Upper lobe of left lung (tissue), 6 donors: ENCODE data around the gene TMEM51. TPM values are rescaled to one million over a fixed set of nuclear protein-coding genes. Genes with fewer than 3 reads are reported as not detected.
A peak's percentile ranks its signal among the peaks of the same experiment; 100 is the strongest.

Source experiments
- ATAC-seq, 2 donors: fragments of 200-7000 bp; cut with Tn5 transposase; one replicate each; pipeline ENCODE4 v1.9.1; 2022; ENCODE audit warnings: mild to moderate bottlenecking in 2 of 2, moderate library complexity in 2 of 2; ENCODE audit not compliant: low FRiP score in 2 of 2
- DNase-seq, 2 donors: peaks; one replicate each; pipeline ENCODE4 v3.0.0-alpha.2; 2019 to 2020
- H3K27ac ChIP-seq, 4 donors: fragments of 200-600 bp; sonication (generic); one replicate each; pipeline ENCODE4 v1.5.1; 2016 to 2019
- H3K27me3 ChIP-seq, 4 donors: fragments of 200-600 bp; sonication (generic); one replicate each; pipeline ENCODE4 v1.5.1; 2017 to 2019
- H3K36me3 ChIP-seq, 4 donors: fragments of 200-600 bp; sonication (generic); one replicate each; pipeline ENCODE4 v1.5.1; 2016 to 2019
- H3K4me1 ChIP-seq, 4 donors: fragments of 200-600 bp; sonication (generic); one replicate each; pipeline ENCODE4 v1.5.1; 2018 to 2019
- H3K4me3 ChIP-seq, 4 donors: fragments of 200-600 bp; sonication (generic); one replicate each; pipeline ENCODE4 v1.5.1; 2017 to 2019; ENCODE audit warnings: mild to moderate bottlenecking in 2 of 4, moderate library complexity in 1 of 4
- H3K9me3 ChIP-seq, 4 donors: fragments of 200-600 bp; sonication (generic); one replicate each; pipeline ENCODE4 v1.5.1; 2018 to 2019
- CTCF ChIP-seq, 6 experiments: fragments of 450-650 bp in 4 of 6; fragments of 200-600 bp in 2 of 6; sonication (generic) in 2 of 6; IDR thresholded peaks; one replicate each; pipeline ENCODE4 v1.5.1; 2016 to 2019; ENCODE audit warnings: antibody characterized with exemption in 6 of 6
- EP300 ChIP-seq, 4 donors: sonication (generic); formaldehyde crosslinking; IDR thresholded peaks; one replicate each; pipeline ENCODE4 v1.5.1; 2017; ENCODE audit warnings: antibody characterized with exemption in 4 of 4, control low read depth in 2 of 4
- POLR2A ChIP-seq, 4 donors: fragments of 450-650 bp; IDR thresholded peaks; one replicate each; pipeline ENCODE4 v1.5.1; 2016 to 2017; ENCODE audit warnings: antibody characterized with exemption in 4 of 4, mild to moderate bottlenecking in 2 of 4
- POLR2AphosphoS5 ChIP-seq, 2 donors: sonication (generic); formaldehyde crosslinking; IDR thresholded peaks; one replicate each; pipeline ENCODE4 v1.5.1; 2017; ENCODE audit warnings: antibody characterized with exemption in 2 of 2
- WGBS, 2 donors: methylation state at CpG; one replicate each; pipeline ENCODE4 v1.1.5; 2017 to 2018; 5-methylcytosine and 5-hydroxymethylcytosine counted together
- total RNA-seq, 6 donors: library from RNA; depleted of rRNA in 4 of 6; stranded (reverse); fragments of >200 nt in 4 of 6; gene quantifications; one replicate each; pipeline versions ENCODE4 v1.1.0 to v1.2.1, GENCODE V29; 2016 to 2021
- donor health status: DM: no; HTN: no; CAD: no; lungs with moderate emphysema.
- donor health status: DM: no; HTN: yes; CAD: no; lungs with severe emphysema.

TMEM51 gene
- total RNA-seq, 6 donors from 2014 or later: 6.3 to 22.4 (median 14.6) TPM

- DNase-seq (no peak), ATAC-seq (no peak)
- Histone ChIP-seq H3K4me3 (no peak overlapping the region), H3K4me1 (peaks cover 16 to 49% (median 29%) of the 10 kb centered on the region in 4 donors), H3K27ac (peak overlapping the region in 2 of 4 donors; percentile 31 to 55), H3K9me3 (no peaks in the 10 kb centered on the region), H3K36me3 (peaks cover 0 to 10% (median 2%) of the 10 kb centered on the region in 4 donors), H3K27me3 (no peaks in the 10 kb centered on the region)
- TF ChIP-seq CTCF (IDR thresholded peaks at IDR 0.05) (no peak), POLR2A (IDR thresholded peaks at IDR 0.05) (no peak), POLR2AphosphoS5 (IDR thresholded peaks at IDR 0.05) (no peak), EP300 (IDR thresholded peaks at IDR 0.05) (no peak)
- WGBS, 2 donors: 79 to 85% methylated on average over 3 of the region's 3 CpGs
These were observed 59.4 kb downstream of the TMEM51 start for GRCh38 chr1:15212954-15213291.

GRCh38 chr1:15213341-15213821, 59.8 kb downstream of the TMEM51 start:
- H3K4me1 ChIP-seq: peaks cover 20 to 53% (median 29%) of the 10 kb centered on the region in 4 donors
- DNase-seq: no peak
- peak overlapping the region; percentile 10 to 55 (median 36) for H3K27ac ChIP-seq
- peaks cover 0 to 10% (median 2%) of the 10 kb centered on the region in 4 donors for H3K36me3 ChIP-seq
- no peak for TF ChIP-seq POLR2AphosphoS5 (IDR thresholded peaks at IDR 0.05)
- TF ChIP-seq POLR2A (IDR thresholded peaks at IDR 0.05): no peak
- no peak for TF ChIP-seq CTCF (IDR thresholded peaks at IDR 0.05)
- TF ChIP-seq EP300 (IDR thresholded peaks at IDR 0.05): no peak
- no peaks in the 10 kb centered on the region for H3K27me3 ChIP-seq
- H3K4me3 ChIP-seq: no peak overlapping the region
- 60 to 65% methylated on average over 7 of the region's 7 CpGs for WGBS, 2 donors
- no peaks in the 10 kb centered on the region for H3K9me3 ChIP-seq
- no peak for ATAC-seq

GRCh38 chr1:15214527-15214926, 61.0 kb downstream of the TMEM51 start:
- Histone ChIP-seq H3K27ac (peak overlapping the region; percentile 28 to 58 (median 54)), H3K4me3 (no peak overlapping the region), H3K4me1 (peaks cover 27 to 56% (median 34%) of the 10 kb centered on the region in 4 donors), H3K36me3 (peaks cover 0 to 13% (median 2%) of the 10 kb centered on the region in 4 donors), H3K27me3 (no peaks in the 10 kb centered on the region), H3K9me3 (no peaks in the 10 kb centered on the region)
- DNase-seq (peak in 1 of 2 donors; percentile 82), ATAC-seq (peak; percentile 8 to 66)
- WGBS, 2 donors: 84 to 85% methylated on average over 19 of the region's 19 CpGs
- TF ChIP-seq POLR2A (IDR thresholded peaks at IDR 0.05): no peak
- TF ChIP-seq EP300 (IDR thresholded peaks at IDR 0.05): no peak
- TF ChIP-seq CTCF (IDR thresholded peaks at IDR 0.05): no peak
- TF ChIP-seq POLR2AphosphoS5 (IDR thresholded peaks at IDR 0.05): no peak

GRCh38 chr1:15215116-15215515, 61.6 kb downstream of the TMEM51 start:
- H3K27me3 ChIP-seq: no peaks in the 10 kb centered on the region
- TF ChIP-seq POLR2A (IDR thresholded peaks at IDR 0.05): no peak
- TF ChIP-seq POLR2AphosphoS5 (IDR thresholded peaks at IDR 0.05): no peak
- no peak for TF ChIP-seq EP300 (IDR thresholded peaks at IDR 0.05)
- H3K36me3 ChIP-seq: peaks cover 0 to 19% (median 2%) of the 10 kb centered on the region in 4 donors
- peak overlapping the region; percentile 28 to 58 (median 54) for H3K27ac ChIP-seq
- H3K4me1 ChIP-seq: peaks cover 27 to 50% (median 30%) of the 10 kb centered on the region in 4 donors
- H3K4me3 ChIP-seq: no peak overlapping the region
- WGBS, 2 donors: 85% methylated on average over 18 to 23 of the region's 23 CpGs
- H3K9me3 ChIP-seq: no peaks in the 10 kb centered on the region
- peak in 1 of 2 donors; percentile 70 for DNase-seq
- ATAC-seq: no peak

GRCh38 chr1:15217654-15218053, 64.1 kb downstream of the TMEM51 start:
- Histone ChIP-seq H3K9me3 (no peaks in the 10 kb centered on the region), H3K4me3 (no peak overlapping the region), H3K4me1 (peaks cover 23 to 40% (median 24%) of the 10 kb centered on the region in 4 donors), H3K27ac (peak overlapping the region in 2 of 4 donors; percentile 22 to 36), H3K36me3 (peaks cover 0 to 19% (median 2%) of the 10 kb centered on the region in 4 donors), H3K27me3 (no peaks in the 10 kb centered on the region)
- 100% methylated on average over 1 of the region's 1 CpG for WGBS, 2 donors
- ATAC-seq: no peak
- DNase-seq: no peak
- TF ChIP-seq EP300 (IDR thresholded peaks at IDR 0.05) (no peak), POLR2AphosphoS5 (IDR thresholded peaks at IDR 0.05) (no peak), POLR2A (IDR thresholded peaks at IDR 0.05) (no peak), CTCF (IDR thresholded peaks at IDR 0.05) (no peak)
